KG1 (cell line): Measurements from ENCODE around the gene BRME1.

Experiments
- DNase-seq: peaks from one replicate; lab custom pipeline; 2025; lab: John Stamatoyannopoulos, UW

The BRME1 gene

GRCh38 chr19:13905634-13906520 lies at the start of gene BRME1, which contains the start of gene CC2D1A:
Gene BRME1 (minus strand): TSS chr19:13906117. CDS start chr19:13904892, 1,225 bp downstream.
Gene CC2D1A (plus strand): TSS chr19:13906201. CDS start chr19:13906442, 241 bp downstream.
- DNase-seq: peak; percentile 85

- no peak for DNase-seq
These were observed 48.3 kb upstream of the BRME1 start for GRCh38 chr19:13954185-13954584.

GRCh38 chr19:13952931-13953531 lies 47.1 kb upstream of the BRME1 start:
- no peak for DNase-seq

- DNase-seq: peak; percentile 98
These were observed 46.4 kb upstream of the BRME1 start, which contains the start of gene DCAF15 for GRCh38 chr19:13952154-13952930. Gene DCAF15 (plus strand): TSS chr19:13952509. CDS start chr19:13952513, 4 bp downstream.

- no peak for DNase-seq
These were observed 45.9 kb upstream of the BRME1 start for GRCh38 chr19:13951799-13952153.

- no peak for DNase-seq
These were observed 45.1 kb upstream of the BRME1 start for GRCh38 chr19:13951043-13951442.

GRCh38 chr19:13946414-13946813 lies 40.5 kb upstream of the BRME1 start:
- no peak for DNase-seq

GRCh38 chr19:13942023-13942684 lies 36.2 kb upstream of the BRME1 start:
- no peak for DNase-seq

GRCh38 chr19:13938301-13939064 lies 32.6 kb upstream of the BRME1 start, which contains the start of gene PODNL1:
Gene PODNL1 (minus strand): TSS chr19:13938417. CDS start chr19:13938181, 236 bp downstream.
- DNase-seq: no peak

- no peak for DNase-seq
These were observed 31.8 kb upstream of the BRME1 start for GRCh38 chr19:13937479-13938300.

GRCh38 chr19:13935765-13936510 lies 30.0 kb upstream of the BRME1 start:
- DNase-seq: no peak

GRCh38 chr19:13934785-13935109 lies 28.8 kb upstream of the BRME1 start:
- no peak for DNase-seq

GRCh38 chr19:13932911-13933393 lies 27.0 kb upstream of the BRME1 start:
- no peak for DNase-seq

- DNase-seq: no peak
These were observed 26.3 kb upstream of the BRME1 start for GRCh38 chr19:13932149-13932637.

GRCh38 chr19:13931391-13932148 lies 25.7 kb upstream of the BRME1 start:
- no peak for DNase-seq

GRCh38 chr19:13930402-13930801 lies 24.5 kb upstream of the BRME1 start:
- no peak for DNase-seq

GRCh38 chr19:13929956-13930355 lies 24.0 kb upstream of the BRME1 start:
- DNase-seq: no peak

GRCh38 chr19:13929340-13929739 lies 23.4 kb upstream of the BRME1 start:
- DNase-seq: no peak
